Sigmoid colon (tissue), 7 donors: ENCODE results near the gene LRRC52. TPM values are rescaled to one million over a fixed set of nuclear protein-coding genes. Genes with fewer than 3 reads are reported as not detected.
"Not testable (repeated sequence)": the region's sequence is repeated elsewhere in the genome, so short reads cannot be mapped to it uniquely, and the experiment has no call there.

ENCODE experiments used
- DNase-seq: peaks from one replicate; pipeline ENCODE4 v3.0.0-alpha.2; 2019
- H3K27ac ChIP-seq, 4 donors: fragments of 200-600 bp; sonication (generic); one replicate each; pipeline ENCODE4 v1.5.1; 2016 to 2019; ENCODE audit warnings: mild to moderate bottlenecking in 1 of 4
- H3K27me3 ChIP-seq, 3 donors: fragments of 200-600 bp; sonication (generic); one replicate each; pipeline ENCODE4 v1.5.1; 2019; ENCODE audit warnings: mild to moderate bottlenecking in 1 of 3
- H3K36me3 ChIP-seq, 4 donors: fragments of 200-600 bp; sonication (generic); one replicate each; pipeline ENCODE4 v1.5.1; 2016 to 2019
- H3K4me1 ChIP-seq, 4 donors: fragments of 200-600 bp; sonication (generic); one replicate each; pipeline ENCODE4 v1.5.1; 2017 to 2019
- H3K4me3 ChIP-seq, 4 donors: fragments of 200-600 bp; sonication (generic); one replicate each; pipeline ENCODE4 v1.5.1; 2017 to 2019; ENCODE audit warnings: mild to moderate bottlenecking in 2 of 4, moderate library complexity in 1 of 4
- H3K9me3 ChIP-seq, 4 donors: fragments of 200-600 bp in 3 of 4; sonication (generic) in 3 of 4; one replicate each; pipeline versions ENCODE4 v1.5.1 to v1.6.1; 2013 to 2019
- CTCF ChIP-seq, 4 experiments: fragments of 450-650 bp in 3 of 4; fragments of 200-600 bp in 1 of 4; IDR thresholded peaks; one replicate each; pipeline ENCODE4 v1.5.1; 2016 to 2019; ENCODE audit warnings: antibody characterized with exemption in 4 of 4, mild to moderate bottlenecking in 3 of 4, moderate library complexity in 2 of 4
- EP300 ChIP-seq, 4 donors: sonication (generic); formaldehyde crosslinking; IDR thresholded peaks; one replicate each; pipeline ENCODE4 v1.6.1; 2017; ENCODE audit warnings: antibody characterized with exemption in 4 of 4
- POLR2A ChIP-seq, 2 donors: fragments of 450-650 bp; IDR thresholded peaks; one replicate each; pipeline ENCODE4 v1.6.1; 2016; ENCODE audit warnings: antibody characterized with exemption in 2 of 2, mild to moderate bottlenecking in 2 of 2, moderate library complexity in 2 of 2
- POLR2AphosphoS5 ChIP-seq, 4 donors: sonication (generic); formaldehyde crosslinking; IDR thresholded peaks; one replicate each; pipeline ENCODE4 v1.6.1; 2017; ENCODE audit warnings: antibody characterized with exemption in 4 of 4
- WGBS, 2 donors: extraction: QIAGEN DNeasy Blood & Tissue Kit; methylation state at CpG; one replicate each; pipeline ENCODE4 v1.1.7; 2013; 5-methylcytosine and 5-hydroxymethylcytosine counted together
- intact Hi-C: fragments of 100-400 bp; cut with DNase I; formaldehyde crosslinking; loops from one replicate; pipeline ENCODE4 v1.15.1; 2023
- polyA plus RNA-seq, 3 donors: library from polyadenylated mRNA; stranded (reverse); fragments of 200-250 nt; gene quantifications; one replicate each; pipeline ENCODE4 v1.2.3, GENCODE V29; 2013
- total RNA-seq, 4 donors: library from RNA; depleted of rRNA; stranded (reverse); fragments of >200 nt; gene quantifications; one replicate each; pipeline ENCODE4 v1.1.0, GENCODE V29; 2016
- donor health status: healthy with polysubstance abuse.
- donor health status: Bipolar disorder and iron deficiency.
- donor health status: healthy.

The LRRC52 gene
- total and polyA plus RNA-seq, 7 donors: not detected

GRCh38 chr1:165600793-165601192, 57.0 kb downstream of the LRRC52 start:
- H3K4me1 ChIP-seq: peaks cover 0 to 12% (median 5%) of the 10 kb centered on the region in 4 donors
- TF ChIP-seq EP300 (IDR thresholded peaks at IDR 0.05): no peak
- TF ChIP-seq CTCF (IDR thresholded peaks at IDR 0.05): no peak
- no peak for TF ChIP-seq POLR2AphosphoS5 (IDR thresholded peaks at IDR 0.05)
- no peak for TF ChIP-seq POLR2A (IDR thresholded peaks at IDR 0.05)
- no peaks in the 10 kb centered on the region for H3K27me3 ChIP-seq
- no peak overlapping the region for H3K4me3 ChIP-seq
- H3K9me3 ChIP-seq: no peaks in the 10 kb centered on the region
- WGBS, 2 donors: 39 to 60% methylated on average over 4 of the region's 4 CpGs
- intact Hi-C loops: loop anchor here (1.0 to 5.0 kb wide), 2 partner anchors 97 to 314 kb away; partner anchors contain the start of gene ALDH9A1
- no peaks in the 10 kb centered on the region for H3K36me3 ChIP-seq
- no peak for DNase-seq
- no peak overlapping the region for H3K27ac ChIP-seq

GRCh38 chr1:165603810-165604209, 60.0 kb downstream of the LRRC52 start:
- H3K4me3 ChIP-seq: no peak overlapping the region
- H3K27ac ChIP-seq: no peak overlapping the region
- DNase-seq: no peak
- no peaks in the 10 kb centered on the region for H3K36me3 ChIP-seq
- 76 to 81% methylated on average over 2 of the region's 2 CpGs for WGBS, 2 donors
- TF ChIP-seq CTCF (IDR thresholded peaks at IDR 0.05) (no peak), EP300 (IDR thresholded peaks at IDR 0.05) (no peak), POLR2AphosphoS5 (IDR thresholded peaks at IDR 0.05) (no peak), POLR2A (IDR thresholded peaks at IDR 0.05) (no peak)
- H3K4me1 ChIP-seq: peaks cover 0 to 2% (median under 1%) of the 10 kb centered on the region in 4 donors
- H3K27me3 ChIP-seq: no peaks in the 10 kb centered on the region
- H3K9me3 ChIP-seq: no peaks in the 10 kb centered on the region
- intact Hi-C loops: loop anchor here (2.0 to 5.0 kb wide), 2 partner anchors 93 to 223 kb away; partner anchors contain the start of genes ALDH9A1 and UCK2

GRCh38 chr1:165605246-165605645, 61.4 kb downstream of the LRRC52 start:
- 82 to 95% methylated on average over 4 of the region's 4 CpGs for WGBS, 2 donors
- no peak for TF ChIP-seq CTCF (IDR thresholded peaks at IDR 0.05)
- no peak for TF ChIP-seq POLR2A (IDR thresholded peaks at IDR 0.05)
- no peak for TF ChIP-seq POLR2AphosphoS5 (IDR thresholded peaks at IDR 0.05)
- TF ChIP-seq EP300 (IDR thresholded peaks at IDR 0.05): no peak
- H3K9me3 ChIP-seq: no peaks in the 10 kb centered on the region
- no peak overlapping the region for H3K4me3 ChIP-seq
- no peak overlapping the region for H3K27ac ChIP-seq
- no peaks in the 10 kb centered on the region for H3K4me1 ChIP-seq
- no peak for DNase-seq
- intact Hi-C loops: no loop called here
- peaks cover 0 to 8% (median 0%) of the 10 kb centered on the region in 3 donors for H3K27me3 ChIP-seq
- H3K36me3 ChIP-seq: no peaks in the 10 kb centered on the region

- DNase-seq, H3K4me1 ChIP-seq, H3K27me3 ChIP-seq, H3K27ac ChIP-seq, H3K9me3 ChIP-seq, H3K4me3 ChIP-seq, intact Hi-C loops, H3K36me3 ChIP-seq: not testable (repeated sequence)
- WGBS, 2 donors: 92 to 95% methylated on average over 12 of the region's 12 CpGs
These were observed 62.9 kb downstream of the LRRC52 start for GRCh38 chr1:165606676-165607075.

- no peak overlapping the region for H3K4me3 ChIP-seq
- no peak for TF ChIP-seq POLR2A (IDR thresholded peaks at IDR 0.05)
- no peak for TF ChIP-seq CTCF (IDR thresholded peaks at IDR 0.05)
- no peak for TF ChIP-seq POLR2AphosphoS5 (IDR thresholded peaks at IDR 0.05)
- no peak for TF ChIP-seq EP300 (IDR thresholded peaks at IDR 0.05)
- 13 to 26% methylated on average over 1 of the region's 1 CpG for WGBS, 2 donors
- no peaks in the 10 kb centered on the region for H3K4me1 ChIP-seq
- H3K9me3 ChIP-seq: no peaks in the 10 kb centered on the region
- no peak overlapping the region for H3K27ac ChIP-seq
- intact Hi-C loops: no loop called here
- no peaks in the 10 kb centered on the region for H3K36me3 ChIP-seq
- DNase-seq: no peak
- H3K27me3 ChIP-seq: peaks cover 0 to 8% (median 0%) of the 10 kb centered on the region in 3 donors
These were observed 67.1 kb downstream of the LRRC52 start for GRCh38 chr1:165610866-165611265.
